Tibial nerve (tissue), 4 donors: ENCODE measurements around the gene RAPGEF6. TPM values are rescaled to one million over a fixed set of nuclear protein-coding genes. Genes with fewer than 3 reads are reported as not detected.
A peak's percentile ranks its signal among the peaks of the same experiment; 100 is the strongest.

Experiments used
- DNase-seq, 2 donors: peaks; one replicate each; pipeline ENCODE4 v3.0.0-alpha.2; 2019; ENCODE audit warnings: low spot score in 2 of 2
- H3K27ac ChIP-seq, 4 donors: fragments of 200-600 bp; sonication (generic) in 3 of 4; one replicate each; pipeline ENCODE4 v1.5.1; 2017 to 2019; ENCODE audit warnings: mild to moderate bottlenecking in 1 of 4
- H3K27me3 ChIP-seq, 2 donors: fragments of 200-600 bp; sonication (generic) in 1 of 2; one replicate each; pipeline versions ENCODE4 v1.5.1 to v1.6.0; 2017 to 2019
- H3K36me3 ChIP-seq, 3 donors: fragments of 200-600 bp; sonication (generic); one replicate each; pipeline ENCODE4 v1.5.1; 2018 to 2019
- H3K4me1 ChIP-seq, 4 donors: fragments of 200-600 bp; sonication (generic) in 3 of 4; one replicate each; pipeline ENCODE4 v1.5.1; 2017 to 2019
- H3K4me3 ChIP-seq, 4 donors: fragments of 200-600 bp; sonication (generic) in 3 of 4; one replicate each; pipeline ENCODE4 v1.5.1; 2017 to 2019; ENCODE audit warnings: mild to moderate bottlenecking in 1 of 4, moderate library complexity in 1 of 4
- H3K9me3 ChIP-seq, 4 donors: fragments of 200-600 bp; sonication (generic) in 3 of 4; one replicate each; pipeline ENCODE4 v1.5.1; 2017 to 2019
- CTCF ChIP-seq, 5 experiments: fragments of 200-600 bp in 3 of 5; fragments of 450-650 bp in 2 of 5; sonication (generic) in 3 of 5; IDR thresholded peaks; one replicate each; pipeline ENCODE4 v1.5.1; 2016 to 2019; ENCODE audit warnings: antibody characterized with exemption in 5 of 5, mild to moderate bottlenecking in 3 of 5, moderate library complexity in 2 of 5
- EP300 ChIP-seq, 2 donors: sonication (generic); formaldehyde crosslinking; IDR thresholded peaks; one replicate each; pipeline ENCODE4 v1.6.1; 2017; ENCODE audit warnings: antibody characterized with exemption in 2 of 2, mild to moderate bottlenecking in 1 of 2
- POLR2A ChIP-seq, 2 donors: fragments of 450-650 bp; IDR thresholded peaks; one replicate each; pipeline ENCODE4 v1.6.1; 2017; ENCODE audit warnings: antibody characterized with exemption in 2 of 2, mild to moderate bottlenecking in 2 of 2, moderate library complexity in 2 of 2
- WGBS, 2 donors: methylation state at CpG; one replicate each; pipeline ENCODE4 v1.1.5; 2018; 5-methylcytosine and 5-hydroxymethylcytosine counted together
- total RNA-seq, 4 donors: library from RNA; depleted of rRNA; stranded (reverse); fragments of >200 nt; gene quantifications; one replicate each; pipeline ENCODE4 v1.1.0, GENCODE V29; 2016

Gene RAPGEF6
- total RNA-seq, 4 donors from 2014 or later, result 25.1 to 36.4 (median 26.6) TPM

GRCh38 chr5:131386124-131386523, 248.9 kb downstream of the RAPGEF6 start:
- WGBS, 2 donors, result 94 to 98% methylated on average over 3 of the region's 3 CpGs
- Histone ChIP-seq H3K9me3 (no peaks in the 10 kb centered on the region), H3K27ac (no peak overlapping the region), H3K36me3 (peaks cover 0 to 41% (median 8%) of the 10 kb centered on the region in 3 donors), H3K4me3 (no peak overlapping the region), H3K4me1 (peaks cover 0 to 25% (median 7%) of the 10 kb centered on the region in 4 donors), H3K27me3 (no peaks in the 10 kb centered on the region)
- TF ChIP-seq POLR2A (IDR thresholded peaks at IDR 0.05), result no peak
- no peak for TF ChIP-seq EP300 (IDR thresholded peaks at IDR 0.05)
- no peak for TF ChIP-seq CTCF (IDR thresholded peaks at IDR 0.05)
- no peak for DNase-seq

GRCh38 chr5:131384616-131385214, 250.3 kb downstream of the RAPGEF6 start:
- Histone ChIP-seq H3K27me3 (no peaks in the 10 kb centered on the region), H3K36me3 (peaks cover 0 to 29% (median 8%) of the 10 kb centered on the region in 3 donors), H3K27ac (no peak overlapping the region), H3K9me3 (no peaks in the 10 kb centered on the region), H3K4me1 (peaks cover 0 to 39% (median 14%) of the 10 kb centered on the region in 4 donors), H3K4me3 (no peak overlapping the region)
- no peak for TF ChIP-seq CTCF (IDR thresholded peaks at IDR 0.05)
- no peak for TF ChIP-seq EP300 (IDR thresholded peaks at IDR 0.05)
- 88 to 99% methylated on average over 3 of the region's 3 CpGs for WGBS, 2 donors
- DNase-seq, result no peak

GRCh38 chr5:131384173-131384572, 250.9 kb downstream of the RAPGEF6 start:
- Histone ChIP-seq H3K36me3 (peaks cover 0 to 23% (median 8%) of the 10 kb centered on the region in 3 donors), H3K9me3 (no peaks in the 10 kb centered on the region), H3K27me3 (no peaks in the 10 kb centered on the region), H3K4me1 (peaks cover 0 to 45% (median 16%) of the 10 kb centered on the region in 4 donors), H3K4me3 (no peak overlapping the region), H3K27ac (no peak overlapping the region)
- no peak for TF ChIP-seq POLR2A (IDR thresholded peaks at IDR 0.05)
- no peak for TF ChIP-seq CTCF (IDR thresholded peaks at IDR 0.05)
- no peak for TF ChIP-seq EP300 (IDR thresholded peaks at IDR 0.05)
- WGBS, 2 donors, result 83 to 87% methylated on average over 6 of the region's 6 CpGs
- no peak for DNase-seq

GRCh38 chr5:131382407-131383395, 252.3 kb downstream of the RAPGEF6 start:
- H3K27me3 ChIP-seq, result no peaks in the 10 kb centered on the region
- H3K4me3 ChIP-seq, result no peak overlapping the region
- H3K4me1 ChIP-seq, result peaks cover 0 to 56% (median 23%) of the 10 kb centered on the region in 4 donors
- no peak for DNase-seq
- 75 to 76% methylated on average over 3 of the region's 3 CpGs for WGBS, 2 donors
- peaks cover 0 to 22% (median 8%) of the 10 kb centered on the region in 3 donors for H3K36me3 ChIP-seq
- no peak overlapping the region for H3K27ac ChIP-seq
- TF ChIP-seq CTCF (IDR thresholded peaks at IDR 0.05) (peak in 3 of 5 experiments; percentile 18 to 32 (median 30)), POLR2A (IDR thresholded peaks at IDR 0.05) (no peak)
- H3K9me3 ChIP-seq, result no peaks in the 10 kb centered on the region

- Histone ChIP-seq H3K9me3 (no peaks in the 10 kb centered on the region), H3K27me3 (no peaks in the 10 kb centered on the region), H3K27ac (no peak overlapping the region), H3K36me3 (peaks cover 0 to 13% (median 8%) of the 10 kb centered on the region in 3 donors), H3K4me1 (peaks cover 0 to 61% (median 26%) of the 10 kb centered on the region in 4 donors), H3K4me3 (no peak overlapping the region)
- no peak for TF ChIP-seq CTCF (IDR thresholded peaks at IDR 0.05)
- no peak for TF ChIP-seq POLR2A (IDR thresholded peaks at IDR 0.05)
- TF ChIP-seq EP300 (IDR thresholded peaks at IDR 0.05), result no peak
- 91 to 98% methylated on average over 2 of the region's 2 CpGs for WGBS, 2 donors
- no peak for DNase-seq
Measured at GRCh38 chr5:131381777-131382176, 253.3 kb downstream of the RAPGEF6 start.
